NCI-H2107 (cell line): ENCODE measurements around the gene NBDY.
"Not testable (repeated sequence)": the region's sequence is repeated elsewhere in the genome, so short reads cannot be mapped to it uniquely, and the experiment has no call there.

Experiments
- DNase-seq: peaks from one replicate; lab custom pipeline; 2025; lab: John Stamatoyannopoulos, UW

The NBDY gene

DNA sequence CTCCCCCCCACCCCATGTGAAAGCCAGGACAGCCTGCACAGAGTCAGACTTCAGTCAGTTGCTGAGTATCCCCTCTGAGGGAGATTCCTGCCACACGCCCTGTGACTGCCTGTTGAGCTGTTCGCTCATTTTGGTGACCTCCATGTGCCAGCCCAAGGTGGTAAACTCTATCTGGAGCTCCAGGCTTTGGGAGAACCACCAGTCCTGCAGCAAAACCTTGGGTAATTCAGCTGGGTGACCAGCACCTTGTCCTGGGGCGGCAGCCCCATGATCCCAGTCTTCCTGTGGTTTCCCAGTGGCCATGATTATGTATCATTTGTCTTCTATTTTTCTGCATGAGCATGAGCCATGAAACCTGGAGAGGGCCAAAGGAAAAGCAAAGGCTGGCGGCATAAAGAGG is 73.4 kb downstream of the NBDY start:
- no peak for DNase-seq

DNA sequence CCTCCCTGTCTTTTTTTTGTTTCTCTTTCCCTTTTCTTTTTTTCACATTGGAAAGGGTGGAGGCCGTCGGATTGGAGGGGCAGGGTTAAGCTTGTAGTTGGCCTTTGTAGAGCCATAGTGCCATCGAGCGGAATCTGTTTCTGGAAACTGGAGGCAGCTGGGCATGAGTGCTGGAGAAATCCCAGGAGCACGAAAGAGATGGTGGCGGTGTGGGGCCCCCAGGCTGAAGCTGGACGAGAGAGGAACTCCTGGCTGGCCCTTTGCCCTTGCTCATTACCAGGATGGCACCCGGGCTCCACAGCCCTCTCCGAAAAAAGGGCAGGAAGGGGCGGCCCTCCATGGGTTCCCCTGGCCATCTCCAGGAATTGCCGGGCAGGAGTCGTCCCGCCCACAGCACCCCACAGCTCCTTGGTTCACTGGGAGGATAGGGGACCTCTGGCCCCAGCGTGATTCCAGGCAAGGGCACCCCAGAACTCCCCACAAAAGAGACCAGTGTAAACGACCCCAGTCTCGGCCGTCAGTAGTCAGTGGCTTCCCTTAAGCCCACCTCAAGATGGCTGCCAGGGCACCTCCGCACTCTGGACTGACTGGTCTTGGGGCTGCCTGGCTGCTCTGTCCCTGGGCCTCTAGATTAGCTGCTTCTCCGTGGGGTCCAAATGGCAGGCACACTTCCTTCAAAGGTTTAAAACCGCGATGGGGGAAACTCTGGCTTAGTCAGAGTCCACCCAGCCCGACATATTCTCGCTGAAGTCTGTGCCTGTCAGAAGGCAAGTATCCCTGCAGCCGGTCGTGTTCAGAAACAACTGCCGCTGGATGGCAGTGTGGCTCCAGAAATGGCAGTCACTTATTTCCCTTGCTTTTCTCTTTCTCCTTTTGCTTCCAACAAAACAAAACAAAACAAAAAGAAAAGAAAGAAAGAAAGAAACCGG is 74.1 kb downstream of the NBDY start:
- peak; percentile 44 for DNase-seq

DNA sequence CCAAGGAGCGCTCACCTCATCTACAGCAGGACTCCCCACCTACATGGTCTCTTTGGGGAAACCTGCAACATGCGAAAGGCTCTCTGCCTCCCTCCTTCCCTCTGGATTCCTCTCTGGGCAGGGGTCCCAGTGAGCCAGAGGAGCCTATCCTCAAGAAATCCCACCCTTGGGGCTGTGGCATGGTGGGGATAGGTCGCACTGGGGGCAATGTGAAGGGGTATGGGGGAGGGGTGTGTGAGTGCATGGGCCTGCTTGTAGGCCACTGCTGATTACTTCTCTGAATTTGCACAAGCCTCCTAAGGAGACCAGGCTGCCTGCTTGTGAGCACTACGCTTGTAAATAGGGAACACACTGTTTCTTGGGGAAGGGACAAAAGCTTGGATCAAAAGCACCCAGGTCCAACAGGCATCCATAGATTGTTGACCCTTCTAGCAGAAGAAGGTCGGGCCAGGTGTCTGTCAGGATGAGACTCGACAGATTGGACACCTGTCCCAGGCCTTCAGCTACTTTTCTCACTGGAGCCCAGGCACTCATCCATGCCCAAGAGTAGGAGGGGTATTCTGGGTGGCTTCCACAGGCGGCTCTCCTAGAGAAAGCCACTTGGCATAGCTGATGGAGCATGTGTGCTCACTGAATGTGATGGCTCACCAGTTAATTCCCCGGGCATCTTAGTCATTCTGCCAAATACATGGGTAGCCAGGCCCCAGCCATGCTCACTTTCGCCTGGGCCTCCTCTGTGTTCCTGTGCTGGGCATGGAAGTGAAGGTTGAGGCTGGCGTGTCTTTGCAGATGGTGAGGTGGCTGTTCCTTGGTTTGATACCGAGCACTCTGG is 75.0 kb downstream of the NBDY start:
- DNase-seq, result no peak

- no peak for DNase-seq
Observed at GRCh38 chrX:56804867-56805266, 75.8 kb downstream of the NBDY start.

GRCh38 chrX:56805399-56805798 is 76.4 kb downstream of the NBDY start:
- DNase-seq, result no peak

- not testable (repeated sequence) for DNase-seq
Observed at GRCh38 chrX:56806176-56806575, 77.1 kb downstream of the NBDY start.

DNA sequence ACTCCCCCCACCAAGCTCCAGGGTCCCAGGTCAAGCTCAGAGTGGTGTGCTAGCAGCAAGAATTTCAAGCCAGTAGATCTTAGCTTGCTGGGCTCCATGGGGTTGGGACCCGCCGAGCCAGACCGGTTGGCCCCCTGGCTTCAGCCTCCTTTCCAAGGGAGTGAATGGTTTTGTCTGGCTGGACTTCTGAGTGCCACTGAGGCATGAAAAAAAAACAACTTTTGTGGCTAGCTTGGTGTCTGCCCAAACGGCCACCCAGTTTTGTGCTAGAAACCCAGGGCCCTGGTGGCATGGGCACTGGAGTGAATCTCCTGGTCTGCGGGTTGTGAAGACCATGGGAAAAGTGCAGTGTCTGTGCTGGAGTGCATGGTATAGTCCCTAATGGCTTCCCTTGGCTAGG is 82.6 kb downstream of the NBDY start:
- no peak for DNase-seq

DNA sequence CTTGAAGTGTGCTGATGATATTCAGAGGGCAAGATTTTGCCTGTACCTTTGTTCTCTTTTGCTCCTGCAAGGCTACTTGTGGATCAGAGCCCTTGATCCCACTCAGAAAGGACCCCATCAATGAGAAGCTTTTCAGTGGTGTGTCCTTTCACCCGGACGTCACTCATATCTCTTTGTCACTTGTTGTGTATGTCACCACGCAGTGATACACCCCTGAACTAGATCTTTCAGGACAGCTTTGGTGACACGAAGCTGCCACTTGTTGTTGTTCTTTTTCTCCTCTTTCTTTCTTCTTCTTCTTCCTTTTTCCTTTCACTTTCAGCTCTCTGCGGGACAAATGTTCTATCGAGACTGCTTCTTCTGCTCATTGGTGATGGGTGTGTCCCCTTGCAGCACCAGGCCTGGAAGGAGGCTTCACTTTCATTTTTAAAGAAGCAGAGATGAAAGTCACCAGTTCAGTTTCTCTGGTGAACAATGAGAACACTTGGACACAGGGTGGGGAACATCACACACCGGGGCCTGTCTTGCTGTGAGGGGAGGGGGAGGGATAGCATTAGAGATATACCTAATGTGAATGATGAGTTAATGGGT is 83.6 kb downstream of the NBDY start:
- no peak for DNase-seq

- DNase-seq, result no peak
Observed at GRCh38 chrX:56813318-56813837, 84.3 kb downstream of the NBDY start.

DNA sequence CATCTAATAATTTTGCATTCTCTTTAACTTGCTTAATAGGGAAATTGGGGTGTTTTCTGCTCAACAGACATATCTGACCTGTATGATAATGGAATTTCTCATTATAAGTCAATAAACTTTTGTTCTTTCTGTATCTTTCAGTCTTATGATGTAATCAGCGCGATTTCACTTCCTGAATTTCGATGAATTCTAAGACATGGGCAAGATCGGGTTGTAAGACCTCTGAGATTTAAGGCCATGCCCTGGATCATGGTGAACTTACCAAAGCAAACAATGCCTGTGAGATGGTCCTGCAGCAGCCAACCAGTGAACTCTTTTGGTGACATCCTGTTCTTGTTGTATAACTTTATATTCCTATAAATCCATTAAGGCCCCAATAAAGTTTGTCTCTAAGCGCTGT is 88.1 kb downstream of the NBDY start:
- DNase-seq, result no peak

DNA sequence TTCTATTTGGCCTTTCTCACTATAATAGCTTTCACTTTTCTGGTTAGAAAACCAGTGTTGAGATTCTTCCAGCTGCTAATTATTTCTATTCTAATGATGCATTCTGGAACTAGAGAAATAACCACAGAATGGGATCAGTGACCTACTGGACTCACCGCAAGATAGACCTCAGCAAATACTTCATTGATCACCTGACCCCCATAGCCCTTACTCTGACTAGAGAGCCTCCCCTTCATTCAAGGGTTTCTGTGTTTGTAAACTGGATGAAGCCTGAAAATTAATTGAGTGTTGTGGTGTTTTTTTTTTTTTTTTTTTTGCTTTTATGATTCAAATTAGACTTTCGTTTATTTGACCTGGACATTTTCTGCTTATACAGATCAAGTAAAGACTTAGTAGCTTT is 97.0 kb downstream of the NBDY start:
- no peak for DNase-seq

DNA sequence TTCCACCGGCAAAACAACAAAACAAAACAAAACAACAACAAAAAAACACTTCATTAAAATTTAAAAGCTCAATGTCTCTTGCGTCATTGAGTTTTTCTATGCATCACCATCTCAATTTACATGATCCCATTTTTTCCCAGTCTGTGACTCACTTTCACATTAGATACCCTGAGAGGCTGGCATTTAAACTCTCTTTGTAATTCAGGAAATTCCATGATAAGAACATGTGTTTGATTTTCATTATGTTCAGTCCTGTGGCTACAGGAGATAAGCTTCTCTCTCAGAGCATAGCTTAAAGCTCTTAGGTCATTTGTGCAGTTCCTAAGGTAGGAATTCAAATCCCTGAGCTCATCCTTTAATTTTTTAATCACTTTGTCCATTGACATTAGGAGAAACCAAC is 104.6 kb downstream of the NBDY start:
- DNase-seq, result no peak

DNA sequence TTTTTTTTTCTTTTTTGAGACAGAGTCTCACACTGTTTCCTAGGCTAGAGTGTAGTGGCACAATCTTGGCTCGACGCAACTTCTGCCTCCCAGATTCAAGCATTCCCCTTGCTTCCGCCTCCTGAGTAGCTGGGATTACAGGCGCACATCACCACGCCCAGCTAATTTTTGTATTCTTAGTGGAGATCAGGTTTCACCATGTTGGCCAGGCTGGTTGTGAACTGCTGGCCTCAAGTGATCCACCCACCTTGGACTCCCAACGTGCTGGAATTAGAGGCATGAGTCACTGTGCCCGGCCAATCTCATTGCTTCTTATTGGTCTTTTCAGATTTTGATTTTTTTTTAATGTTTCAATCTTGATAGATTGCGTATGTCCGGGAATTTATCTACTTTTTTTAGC is 124.4 kb downstream of the NBDY start:
- no peak for DNase-seq

- DNase-seq, result no peak
Observed at GRCh38 chrX:56857042-56857441, 128.0 kb downstream of the NBDY start.

DNA sequence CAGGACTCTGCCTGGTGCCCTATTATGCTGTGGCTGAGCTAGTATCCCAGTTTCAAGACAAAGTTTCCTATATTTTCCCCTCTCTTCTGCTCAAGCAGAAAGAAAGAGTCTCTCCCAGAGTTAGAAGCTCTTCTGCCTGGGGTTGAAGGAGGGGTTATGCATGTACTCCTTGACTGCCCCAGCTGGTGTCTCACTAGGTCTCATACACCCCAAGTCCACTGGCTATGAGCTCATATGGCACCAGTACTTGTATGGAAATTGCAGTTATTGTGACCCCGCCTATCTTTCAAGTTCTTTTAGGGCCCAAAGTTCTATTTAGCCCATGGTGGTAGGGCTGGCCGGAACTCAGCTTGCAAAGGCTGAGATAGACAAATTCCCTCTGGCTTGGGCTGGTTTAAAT is 131.8 kb downstream of the NBDY start:
- no peak for DNase-seq
